HCT116 (cell line): ENCODE measurements around the gene INTS2. TPM values are rescaled to one million over a fixed set of nuclear protein-coding genes. Genes with fewer than 3 reads are reported as not detected.

Experiments used
- ATAC-seq: fragments of 200-7000 bp; cut with Tn5 transposase; 2 replicates; pipeline ENCODE4 v1.9.1; 2020; ENCODE audit warnings: mild to moderate bottlenecking, moderate library complexity
- BruUV-seq: library from RNA; stranded (reverse); fragments of 400-500 nt; replicated peaks from 2 replicates; lab custom pipeline; 2021; lab: Mats Ljungman, UMichigan
- CTCF ChIA-PET: fragments of 300-600 bp; sonication (Branson Sonifier 250); formaldehyde crosslinking; loops from one replicate; lab custom pipeline; 2021; ENCODE audit warnings: antibody characterized with exemption; lab: Charles Lee
- POLR2A ChIA-PET: fragments of 300-600, 350-600 bp; sonication (Branson Sonifier 250); formaldehyde crosslinking; loops from one replicate; lab custom pipeline; 2021; ENCODE audit warnings: antibody characterized with exemption; lab: Charles Lee
- RAD21 ChIA-PET, 2 experiments: fragments of 300-600 bp; sonication (Branson Sonifier 250); formaldehyde crosslinking; loops; one replicate each; lab custom pipeline; 2023; ENCODE audit warnings: low total read pairs in 2 of 2; ENCODE audit not compliant: uncharacterized antibody in 2 of 2, unreplicated experiment in 2 of 2, low non-redundant PET in 1 of 2; lab: Charles Lee
- DNase-seq: peaks from one replicate; pipeline ENCODE4 v3.0.0-alpha.2; 2010; ENCODE audit warnings: low read depth, low spot score
- H2AFZ ChIP-seq: fragments of 200-600 bp; shearing (Covaris generic), sonication (generic); 2 replicates; pipeline ENCODE4 v1.6.1; 2017; ENCODE audit warnings: low read depth, mixed run types, mixed read lengths, antibody characterized with exemption, low read length; ENCODE audit not compliant: poor library complexity, severe bottlenecking
- H3K27ac ChIP-seq: 2 replicates; pipeline ENCODE4 v1.5.1; 2012; ENCODE audit warnings: low read depth, low read length
- H3K27me3 ChIP-seq: fragments of 200-600 bp; sonication (generic); 2 replicates; pipeline ENCODE4 v1.6.1; 2016; ENCODE audit warnings: mixed run types, low read length, mixed read lengths; ENCODE audit not compliant: insufficient read depth
- H3K36me3 ChIP-seq, 2 experiments: fragments of 200-500 bp in 1 of 2; fragments of 200-600 bp in 1 of 2; sonication (Bioruptor generic) in 1 of 2; sonication (generic) in 1 of 2; 2 replicates each; pipeline versions ENCODE4 v1.5.1 to v1.6.1; 2014 to 2016; ENCODE audit warnings: low read length in 2 of 2, inconsistent platforms in 1 of 2, mixed read lengths in 1 of 2, mixed run types in 1 of 2; ENCODE audit not compliant: insufficient read depth in 2 of 2, control insufficient read depth in 1 of 2
- H3K4me1 ChIP-seq, 2 experiments: fragments of 200-600 bp in 1 of 2; sonication (generic) in 1 of 2; 2 replicates each; pipeline versions ENCODE4 v1.5.1 to v1.6.1; 2012 to 2017; ENCODE audit warnings: low read length in 2 of 2, inconsistent platforms in 1 of 2, mild to moderate bottlenecking in 1 of 2, mixed read lengths in 1 of 2, mixed run types in 1 of 2, moderate library complexity in 1 of 2; ENCODE audit not compliant: insufficient read depth in 2 of 2, control insufficient read depth in 1 of 2
- H3K4me2 ChIP-seq: fragments of 200-600 bp; sonication (generic); 2 replicates; pipeline ENCODE4 v1.6.1; 2017; ENCODE audit warnings: mixed run types, low read length, mixed read lengths
- H3K4me3 ChIP-seq, 2 experiments: fragments of 200-600 bp in 1 of 2; sonication (generic) in 1 of 2; replicated peaks in 1 of 2; 2 replicates each; pipeline ENCODE4 v1.5.1; 2011 to 2016; ENCODE audit warnings: low read length in 2 of 2, control low read depth in 1 of 2, low read depth in 1 of 2, mild to moderate bottlenecking in 1 of 2, mixed read lengths in 1 of 2, mixed run types in 1 of 2
- H3K79me2 ChIP-seq: fragments of 200-600 bp; sonication (generic); 2 replicates; pipeline ENCODE4 v1.6.1; 2017; ENCODE audit warnings: mild to moderate bottlenecking, mixed run types, low read length, moderate library complexity, mixed read lengths; ENCODE audit not compliant: insufficient read depth
- H3K9ac ChIP-seq: fragments of 200-600 bp; sonication (generic); 2 replicates; pipeline ENCODE4 v1.6.1; 2016; ENCODE audit warnings: low read length, mixed read lengths
- H3K9me2 ChIP-seq: fragments of 200-600 bp; sonication (generic), shearing (Covaris generic); 2 replicates; pipeline ENCODE4 v1.6.1; 2017; ENCODE audit warnings: mixed run types, mild to moderate bottlenecking, moderate library complexity; ENCODE audit not compliant: insufficient read depth
- H3K9me3 ChIP-seq, 2 experiments: fragments of 200-500 bp in 1 of 2; fragments of 200-600 bp in 1 of 2; sonication (Bioruptor generic) in 1 of 2; sonication (generic) in 1 of 2; 2 replicates each; pipeline ENCODE4 v1.6.1; 2014 to 2017; ENCODE audit warnings: low read length in 2 of 2, mixed read lengths in 2 of 2, inconsistent platforms in 1 of 2, low read depth in 1 of 2, mild to moderate bottlenecking in 1 of 2, mixed run types in 1 of 2, moderate library complexity in 1 of 2; ENCODE audit not compliant: control insufficient read depth in 1 of 2, insufficient read depth in 1 of 2
- H4K20me1 ChIP-seq: fragments of 200-600 bp; sonication (generic), shearing (Covaris generic); 2 replicates; pipeline ENCODE4 v1.6.1; 2017; ENCODE audit warnings: mixed run types, mild to moderate bottlenecking, moderate library complexity; ENCODE audit not compliant: insufficient read depth
- CEBPB ChIP-seq: IDR thresholded peaks from 2 replicates; pipeline ENCODE4 v1.6.1; 2012; ENCODE audit warnings: low read depth
- EGR1 ChIP-seq: IDR thresholded peaks from 2 replicates; pipeline ENCODE4 v1.6.1; 2012; ENCODE audit warnings: low read depth
- ELF1 ChIP-seq: IDR thresholded peaks from 2 replicates; pipeline ENCODE4 v1.6.1; 2012; ENCODE audit warnings: low read depth, borderline replicate concordance
- EZH2 ChIP-seq: fragments of 200-600 bp; sonication (generic); IDR thresholded peaks from 2 replicates; pipeline ENCODE4 v1.6.1; 2017; ENCODE audit warnings: antibody characterized with exemption, mixed run types
- EZH2phosphoT487 ChIP-seq: fragments of 200-600 bp; IDR thresholded peaks from 2 replicates; pipeline ENCODE4 v1.6.1; 2018; ENCODE audit warnings: antibody characterized with exemption, borderline replicate concordance
- FOSL1 ChIP-seq: IDR thresholded peaks from 2 replicates; pipeline ENCODE4 v1.6.1; 2012; ENCODE audit warnings: low read depth
- POLR2AphosphoS5 ChIP-seq: IDR thresholded peaks from 2 replicates; pipeline ENCODE4 v1.6.1; 2011; ENCODE audit warnings: mild to moderate bottlenecking, low read depth, low read length, moderate library complexity
- RAD21 ChIP-seq: IDR thresholded peaks from 2 replicates; pipeline ENCODE4 v1.6.1; 2012; ENCODE audit warnings: low read depth, mild to moderate bottlenecking
- SIN3A ChIP-seq: IDR thresholded peaks from 2 replicates; pipeline ENCODE4 v1.6.1; 2012; ENCODE audit warnings: low read depth
- SP1 ChIP-seq: IDR thresholded peaks from 2 replicates; pipeline ENCODE4 v1.6.1; 2012; ENCODE audit warnings: low read depth
- SRF ChIP-seq: IDR thresholded peaks from 2 replicates; pipeline ENCODE4 v1.6.1; 2012; ENCODE audit warnings: low read depth
- TCF7L2 ChIP-seq: IDR thresholded peaks from 2 replicates; pipeline ENCODE4 v1.7.0; 2011; ENCODE audit warnings: borderline replicate concordance, inconsistent platforms; ENCODE audit not compliant: insufficient read depth, insufficient read length; ENCODE audit errors: extremely low read depth
- ZNF274 ChIP-seq: fragments of 200-500 bp; sonication (Bioruptor generic); IDR thresholded peaks from 2 replicates; pipeline ENCODE4 v1.6.1; 2014; ENCODE audit warnings: mild to moderate bottlenecking, low read depth, low read length, inconsistent platforms
- intact Hi-C: fragments of 100-400 bp; cut with micrococcal nuclease; formaldehyde crosslinking; loops from 2 replicates; pipeline ENCODE4 v1.10.0; 2022
- total RNA-seq: library from RNA; stranded (reverse); gene quantifications from one replicate; pipeline ENCODE4 v1.2.1, GENCODE V29; 2021; ENCODE audit not compliant: unreplicated experiment
- TF ChIP-seq, protein P1 (sequence below): IDR thresholded peaks from 2 replicates; pipeline ENCODE4 v1.6.1; 2012
- TF ChIP-seq, protein P2 (sequence below): IDR thresholded peaks from 2 replicates; pipeline ENCODE4 v1.6.1; 2012; ENCODE audit warnings: low read depth

The INTS2 gene
- total RNA-seq, 1 experiment from 2014 or later: 40.5 TPM

DNA sequence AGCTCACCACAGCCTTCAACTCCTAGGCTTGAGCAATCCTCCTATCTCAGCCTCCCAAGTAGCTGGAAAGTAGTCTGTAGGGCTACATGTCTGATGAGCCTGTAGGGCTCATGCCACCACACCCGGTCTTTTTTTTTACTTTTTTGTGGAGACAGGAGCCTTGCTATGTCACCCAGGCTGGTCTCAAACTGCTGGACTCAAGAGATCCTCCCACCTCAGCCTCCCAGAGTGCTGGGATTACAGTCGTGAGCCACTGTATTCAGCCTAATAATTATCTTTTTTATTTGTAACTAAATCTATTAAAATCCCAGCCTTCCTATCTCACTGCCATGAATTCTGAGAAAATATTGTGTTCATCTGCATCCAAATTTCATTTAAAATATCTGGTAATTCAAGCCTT is 79.5 kb downstream of the INTS2 start:
- POLR2A ChIA-PET: no interaction called here
- RAD21 ChIA-PET: no interaction called here

DNA sequence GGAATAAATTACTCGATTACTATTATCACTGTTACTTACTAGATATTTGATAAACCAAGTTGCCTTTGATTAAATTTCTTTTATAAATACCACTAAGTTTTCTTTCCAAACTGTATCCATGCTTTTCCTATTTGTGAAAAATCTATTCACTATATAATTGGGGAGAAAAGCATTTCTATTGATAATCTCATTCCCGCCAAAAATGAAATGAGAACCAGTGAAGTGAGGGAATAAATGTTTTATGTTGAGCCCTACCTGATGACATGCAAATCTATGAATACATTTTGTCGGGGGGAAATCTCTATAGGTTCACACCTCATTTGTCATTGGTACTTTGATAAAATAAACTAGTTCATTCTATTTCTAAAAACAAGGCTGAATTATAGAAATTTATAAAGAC is 80.1 kb downstream of the INTS2 start:
- intact Hi-C loops: no loop called here
- H3K36me3 ChIP-seq: peaks cover 10 to 33% of the 10 kb centered on the region in 2 experiments; a peak in 3 of 4 replicates
- ATAC-seq: no peak
- no peaks in the 10 kb centered on the region for H3K27me3 ChIP-seq
- no peak for DNase-seq
- no peak overlapping the region for H3K4me3 ChIP-seq
- CTCF ChIA-PET: no interaction called here
- no peak overlapping the region for H2AFZ ChIP-seq
- POLR2A ChIA-PET: no interaction called here
- H3K9me2 ChIP-seq: no peaks in the 10 kb centered on the region
- no peaks in the 10 kb centered on the region for H4K20me1 ChIP-seq
- RAD21 ChIA-PET: no interaction called here
- no peaks in the 10 kb centered on the region for H3K4me1 ChIP-seq
- no peak overlapping the region for H3K9ac ChIP-seq
- no peaks in the 10 kb centered on the region for H3K9me3 ChIP-seq
- H3K79me2 ChIP-seq: 0 out of 2 replicates have a peak, but pooled peaks cover 3% of the 10 kb centered on the region
- no peak overlapping the region for H3K4me2 ChIP-seq
- no peak overlapping the region for H3K27ac ChIP-seq
- no peak for TF ChIP-seq ZNF274
- no peak for TF ChIP-seq SP1
- TF ChIP-seq EZH2phosphoT487: no peak
- TF ChIP-seq, protein P1, sequence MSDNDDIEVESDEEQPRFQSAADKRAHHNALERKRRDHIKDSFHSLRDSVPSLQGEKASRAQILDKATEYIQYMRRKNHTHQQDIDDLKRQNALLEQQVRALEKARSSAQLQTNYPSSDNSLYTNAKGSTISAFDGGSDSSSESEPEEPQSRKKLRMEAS: no peak
- TF ChIP-seq FOSL1: no peak
- TF ChIP-seq, protein P2, sequence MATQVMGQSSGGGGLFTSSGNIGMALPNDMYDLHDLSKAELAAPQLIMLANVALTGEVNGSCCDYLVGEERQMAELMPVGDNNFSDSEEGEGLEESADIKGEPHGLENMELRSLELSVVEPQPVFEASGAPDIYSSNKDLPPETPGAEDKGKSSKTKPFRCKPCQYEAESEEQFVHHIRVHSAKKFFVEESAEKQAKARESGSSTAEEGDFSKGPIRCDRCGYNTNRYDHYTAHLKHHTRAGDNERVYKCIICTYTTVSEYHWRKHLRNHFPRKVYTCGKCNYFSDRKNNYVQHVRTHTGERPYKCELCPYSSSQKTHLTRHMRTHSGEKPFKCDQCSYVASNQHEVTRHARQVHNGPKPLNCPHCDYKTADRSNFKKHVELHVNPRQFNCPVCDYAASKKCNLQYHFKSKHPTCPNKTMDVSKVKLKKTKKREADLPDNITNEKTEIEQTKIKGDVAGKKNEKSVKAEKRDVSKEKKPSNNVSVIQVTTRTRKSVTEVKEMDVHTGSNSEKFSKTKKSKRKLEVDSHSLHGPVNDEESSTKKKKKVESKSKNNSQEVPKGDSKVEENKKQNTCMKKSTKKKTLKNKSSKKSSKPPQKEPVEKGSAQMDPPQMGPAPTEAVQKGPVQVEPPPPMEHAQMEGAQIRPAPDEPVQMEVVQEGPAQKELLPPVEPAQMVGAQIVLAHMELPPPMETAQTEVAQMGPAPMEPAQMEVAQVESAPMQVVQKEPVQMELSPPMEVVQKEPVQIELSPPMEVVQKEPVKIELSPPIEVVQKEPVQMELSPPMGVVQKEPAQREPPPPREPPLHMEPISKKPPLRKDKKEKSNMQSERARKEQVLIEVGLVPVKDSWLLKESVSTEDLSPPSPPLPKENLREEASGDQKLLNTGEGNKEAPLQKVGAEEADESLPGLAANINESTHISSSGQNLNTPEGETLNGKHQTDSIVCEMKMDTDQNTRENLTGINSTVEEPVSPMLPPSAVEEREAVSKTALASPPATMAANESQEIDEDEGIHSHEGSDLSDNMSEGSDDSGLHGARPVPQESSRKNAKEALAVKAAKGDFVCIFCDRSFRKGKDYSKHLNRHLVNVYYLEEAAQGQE: no peak
- no peak for TF ChIP-seq RAD21
- no peak for TF ChIP-seq SRF
- TF ChIP-seq ELF1: no peak
- TF ChIP-seq EZH2: no peak
- TF ChIP-seq POLR2AphosphoS5: no peak
- no peak for TF ChIP-seq EGR1
- TF ChIP-seq TCF7L2: no peak
- no peak for TF ChIP-seq SIN3A
- no peak for TF ChIP-seq CEBPB
- no TSS peak for BruUV-seq

More for the DNA sequence above, 79.5 kb downstream of the INTS2 start:
- no TSS peak for BruUV-seq
- no peak overlapping the region for H3K4me2 ChIP-seq
- H3K4me3 ChIP-seq: no peak overlapping the region
- no peaks in the 10 kb centered on the region for H3K9me3 ChIP-seq
- no peaks in the 10 kb centered on the region for H3K27me3 ChIP-seq
- CTCF ChIA-PET: no interaction called here
- peaks cover 4% of the 10 kb centered on the region; the same call in 1 of the 2 replicates for H3K79me2 ChIP-seq
- H3K27ac ChIP-seq: no peak overlapping the region
- no peak for TF ChIP-seq SP1
- no peak overlapping the region for H3K9ac ChIP-seq
- H3K4me1 ChIP-seq: no peaks in the 10 kb centered on the region
- no peaks in the 10 kb centered on the region for H4K20me1 ChIP-seq
- H3K9me2 ChIP-seq: no peaks in the 10 kb centered on the region
- DNase-seq: no peak
- no peak overlapping the region for H2AFZ ChIP-seq
- intact Hi-C loops: no loop called here
- no peak for ATAC-seq
- peaks cover 10 to 32% of the 10 kb centered on the region in 2 experiments; a peak in 3 of 4 replicates for H3K36me3 ChIP-seq
